ENCODE results near the gene SMAD4. TPM values are rescaled to one million over a fixed set of nuclear protein-coding genes. Genes with fewer than 3 reads are reported as not detected.
"Not testable (repeated sequence)": the region's sequence is repeated elsewhere in the genome, so short reads cannot be mapped to it uniquely, and the experiment has no call there.

Gene SMAD4
- total RNA-seq, 1 donor from 2014 or later: 47.4 TPM

DNA sequence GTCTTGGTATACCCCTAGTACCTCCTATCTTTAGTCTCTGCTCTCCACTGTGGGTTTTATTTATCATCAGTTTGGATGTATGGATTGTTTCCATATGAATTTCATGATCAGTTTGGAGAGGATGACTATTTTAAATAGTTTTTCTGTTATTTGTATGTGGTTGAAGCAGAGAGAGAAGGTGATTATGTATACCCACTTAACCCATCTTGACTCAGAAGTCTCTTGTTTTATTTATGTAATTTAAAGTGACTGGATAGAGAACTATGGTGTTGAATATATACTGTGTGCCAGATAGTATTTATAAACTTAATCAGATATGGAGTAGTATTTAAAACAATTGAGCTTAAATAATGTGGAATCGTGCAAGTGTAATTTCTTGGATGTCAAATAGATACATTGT, 39.9 kb downstream of the SMAD4 start:
- no peak for DNase-seq (ENCODE audit: low read depth in 2 of 2)

DNA sequence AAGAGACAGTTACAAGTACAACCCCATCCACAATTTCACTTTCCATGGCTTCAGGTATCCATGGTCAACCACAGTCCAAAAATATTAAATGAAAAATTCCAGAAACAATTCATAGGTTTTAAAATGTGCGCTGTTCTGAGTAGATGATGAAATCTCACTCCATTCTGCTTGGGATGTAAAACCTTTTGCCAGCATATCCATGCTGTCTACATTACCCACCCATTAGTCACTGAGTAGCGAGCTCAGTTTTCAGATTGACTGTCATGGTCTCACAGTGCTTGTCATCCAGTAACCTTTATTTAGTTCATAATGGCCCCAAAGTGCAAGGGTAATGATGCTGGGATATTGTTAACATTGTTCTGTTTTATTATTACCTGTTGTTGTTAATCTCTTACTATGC, 40.5 kb downstream of the SMAD4 start:
- DNase-seq (ENCODE audit: low read depth in 2 of 2): no peak

DNA sequence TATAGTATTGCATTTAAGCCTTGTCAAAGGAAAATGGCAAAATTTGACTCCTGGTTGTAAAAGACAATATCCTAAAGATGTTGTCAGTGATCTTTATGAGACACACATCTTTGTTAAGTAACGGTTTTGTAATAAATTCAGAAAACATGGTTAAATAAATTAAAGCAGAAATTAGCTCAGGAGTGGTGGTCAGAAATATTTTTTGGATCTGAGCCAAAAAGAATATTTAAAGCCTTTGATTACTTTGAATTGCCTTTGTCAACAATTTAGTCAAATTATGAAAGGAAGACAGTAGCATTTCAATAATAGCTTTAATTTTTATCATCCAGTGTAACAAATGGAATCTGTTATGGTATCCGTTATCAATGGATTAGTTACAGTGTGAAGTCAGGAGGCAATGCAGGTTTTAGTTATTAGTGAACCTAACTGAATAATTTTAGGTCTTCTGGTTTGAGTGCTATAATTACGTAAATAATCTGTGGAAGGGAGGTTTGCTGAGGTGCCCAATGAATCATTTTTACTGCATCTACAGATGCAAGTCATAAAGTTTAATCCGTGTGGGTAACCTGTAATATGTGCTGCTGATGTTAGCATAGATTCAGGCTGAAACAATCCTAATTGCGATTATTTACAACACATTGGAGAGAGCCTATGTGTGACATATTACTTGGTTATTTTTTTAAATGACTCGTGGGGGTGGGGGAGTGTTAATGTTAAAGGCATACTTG, 42.7 kb downstream of the SMAD4 start:
- DNase-seq (ENCODE audit: low read depth in 2 of 2): no peak

DNA sequence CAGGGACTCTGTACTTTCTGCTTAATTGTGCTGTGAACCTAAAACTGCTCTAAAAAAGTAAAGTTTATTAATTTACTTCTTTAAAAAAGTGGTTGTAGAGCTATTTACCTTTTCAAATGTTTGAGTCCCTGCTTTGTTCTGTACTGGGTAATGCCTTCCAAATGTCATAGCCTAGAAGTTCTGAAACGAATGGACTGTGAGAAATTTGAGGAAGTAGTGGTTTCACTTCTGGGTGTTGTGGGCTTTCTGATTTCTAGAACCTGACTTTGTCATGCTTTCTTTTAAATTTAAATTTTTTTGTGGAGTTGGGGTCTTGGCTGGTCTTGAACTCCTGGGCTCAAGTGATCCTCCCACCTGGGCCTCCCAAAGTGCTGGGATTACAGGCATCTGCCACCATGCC, 44.6 kb downstream of the SMAD4 start:
- no peak for DNase-seq (ENCODE audit: low read depth in 2 of 2)

DNA sequence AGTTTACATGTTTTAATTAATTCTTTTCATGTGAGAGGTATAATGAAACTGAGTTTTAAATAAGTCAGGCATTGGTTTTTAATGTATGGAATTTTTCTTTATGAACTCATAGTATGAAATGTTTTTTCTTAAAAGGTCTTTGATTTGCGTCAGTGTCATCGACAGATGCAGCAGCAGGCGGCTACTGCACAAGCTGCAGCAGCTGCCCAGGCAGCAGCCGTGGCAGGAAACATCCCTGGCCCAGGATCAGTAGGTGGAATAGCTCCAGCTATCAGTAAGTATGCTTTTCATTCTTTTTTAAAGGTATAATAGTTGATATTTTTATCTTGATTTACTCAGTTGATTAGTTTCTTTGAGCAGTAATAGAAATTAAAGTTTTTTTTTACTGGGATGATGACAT, 46.5 kb downstream of the SMAD4 start:
- DNase-seq (ENCODE audit: low read depth in 2 of 2): no peak

DNA sequence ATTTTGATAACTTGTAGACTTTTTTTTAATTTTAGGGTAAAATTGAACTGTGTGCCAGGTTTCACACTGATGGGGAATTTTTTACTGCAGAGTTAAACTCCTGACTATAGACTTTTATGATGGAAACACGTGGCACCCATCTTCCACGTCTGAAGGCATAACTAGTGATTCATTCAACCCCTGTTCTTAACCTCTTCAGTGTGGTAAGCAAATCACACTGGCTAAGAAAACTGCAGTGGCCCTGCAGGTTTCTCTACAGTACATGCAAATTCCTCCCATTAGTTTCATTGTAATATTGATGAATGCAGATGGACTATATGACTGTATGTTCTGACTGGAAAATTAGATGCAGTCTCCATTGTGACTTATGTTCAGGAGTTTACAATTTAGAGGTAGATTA, 47.2 kb downstream of the SMAD4 start:
- no peak for DNase-seq (ENCODE audit: low read depth in 2 of 2)

DNA sequence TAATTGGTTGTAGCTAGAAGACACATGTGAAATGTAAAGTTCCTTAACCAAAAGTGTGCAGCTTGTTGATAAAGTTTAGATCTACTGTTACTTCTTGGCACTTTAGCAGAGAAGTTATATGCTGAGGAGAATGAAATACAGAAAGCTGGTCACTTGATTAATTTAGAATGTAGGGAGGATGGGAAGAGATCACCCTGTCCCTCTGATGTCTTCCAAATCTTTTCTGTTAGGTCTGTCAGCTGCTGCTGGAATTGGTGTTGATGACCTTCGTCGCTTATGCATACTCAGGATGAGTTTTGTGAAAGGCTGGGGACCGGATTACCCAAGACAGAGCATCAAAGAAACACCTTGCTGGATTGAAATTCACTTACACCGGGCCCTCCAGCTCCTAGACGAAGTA, 48.0 kb downstream of the SMAD4 start:
- no peak for DNase-seq (ENCODE audit: low read depth in 2 of 2)

DNA sequence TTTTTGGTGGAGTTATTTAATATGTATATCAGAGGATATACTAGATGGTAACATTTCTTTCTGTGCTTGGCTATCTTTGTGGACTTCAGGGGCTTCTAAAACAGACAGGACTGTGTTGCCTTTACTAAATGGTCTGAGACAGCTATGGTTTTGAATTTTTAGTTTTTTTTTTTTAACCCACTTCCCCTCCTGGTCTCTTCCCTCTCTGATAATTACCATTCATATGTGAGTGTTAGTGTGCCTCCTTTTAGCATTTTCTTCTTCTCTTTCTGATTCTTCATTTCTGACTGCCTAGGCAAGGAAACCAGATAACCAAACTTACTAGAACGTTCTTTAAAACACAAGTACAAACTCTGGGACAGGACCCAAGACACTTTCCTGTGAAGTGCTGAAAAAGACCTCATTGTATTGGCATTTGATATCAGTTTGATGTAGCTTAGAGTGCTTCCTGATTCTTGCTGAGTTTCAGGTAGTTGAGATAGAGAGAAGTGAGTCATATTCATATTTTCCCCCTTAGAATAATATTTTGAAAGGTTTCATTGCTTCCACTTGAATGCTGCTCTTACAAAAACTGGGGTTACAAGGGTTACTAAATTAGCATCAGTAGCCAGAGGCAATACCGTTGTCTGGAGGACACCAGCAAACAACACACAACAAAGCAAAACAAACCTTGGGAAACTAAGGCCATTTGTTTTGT, 52.7 kb downstream of the SMAD4 start:
- peak; percentile 40 to 77 for DNase-seq (ENCODE audit: low read depth in 2 of 2)

DNA sequence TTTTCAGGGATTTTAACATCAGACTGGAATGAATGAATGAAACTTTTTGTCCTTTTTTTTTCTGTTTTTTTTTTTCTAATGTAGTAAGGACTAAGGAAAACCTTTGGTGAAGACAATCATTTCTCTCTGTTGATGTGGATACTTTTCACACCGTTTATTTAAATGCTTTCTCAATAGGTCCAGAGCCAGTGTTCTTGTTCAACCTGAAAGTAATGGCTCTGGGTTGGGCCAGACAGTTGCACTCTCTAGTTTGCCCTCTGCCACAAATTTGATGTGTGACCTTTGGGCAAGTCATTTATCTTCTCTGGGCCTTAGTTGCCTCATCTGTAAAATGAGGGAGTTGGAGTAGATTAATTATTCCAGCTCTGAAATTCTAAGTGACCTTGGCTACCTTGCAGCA, 53.4 kb downstream of the SMAD4 start:
- no peak for DNase-seq (ENCODE audit: low read depth in 2 of 2)

DNA sequence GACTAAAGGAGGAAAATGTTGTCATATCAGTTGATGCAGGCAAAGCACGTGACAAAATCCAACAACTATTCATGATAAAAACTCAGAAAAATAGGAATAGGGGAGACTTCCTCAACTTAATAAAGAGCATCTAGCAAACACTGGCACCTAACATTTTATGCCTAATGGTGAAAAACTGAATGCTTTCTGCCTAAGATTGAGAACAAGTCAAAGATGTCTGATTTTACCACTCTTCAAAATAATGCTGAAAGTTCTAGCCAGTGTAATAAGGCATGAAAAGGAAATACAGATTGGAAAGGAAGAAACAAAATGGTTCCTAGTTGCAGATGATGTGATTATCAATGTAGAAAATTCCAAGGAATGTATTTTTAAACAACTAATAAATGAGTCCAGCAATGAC, 58.4 kb downstream of the SMAD4 start:
- DNase-seq (ENCODE audit: low read depth in 2 of 2): no peak

DNA sequence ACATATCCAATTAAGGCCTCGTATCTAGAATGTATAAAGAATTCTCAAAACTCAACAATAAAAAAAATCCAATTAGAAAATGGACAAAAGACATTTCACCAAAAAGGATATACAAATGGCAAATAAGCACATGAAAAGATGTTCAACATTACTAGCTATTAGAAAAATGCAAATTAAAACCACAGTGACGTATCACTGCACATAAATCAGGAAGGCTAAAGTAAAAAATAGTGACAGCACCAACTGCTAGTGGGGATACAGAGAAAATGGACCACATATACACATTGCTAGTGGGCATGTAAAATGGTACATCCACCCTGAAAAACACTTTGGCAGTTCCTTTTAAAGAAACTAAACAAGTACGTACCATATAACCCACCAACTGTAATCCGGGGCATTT, 59.7 kb downstream of the SMAD4 start:
- no peak for DNase-seq (ENCODE audit: low read depth in 2 of 2)

DNA sequence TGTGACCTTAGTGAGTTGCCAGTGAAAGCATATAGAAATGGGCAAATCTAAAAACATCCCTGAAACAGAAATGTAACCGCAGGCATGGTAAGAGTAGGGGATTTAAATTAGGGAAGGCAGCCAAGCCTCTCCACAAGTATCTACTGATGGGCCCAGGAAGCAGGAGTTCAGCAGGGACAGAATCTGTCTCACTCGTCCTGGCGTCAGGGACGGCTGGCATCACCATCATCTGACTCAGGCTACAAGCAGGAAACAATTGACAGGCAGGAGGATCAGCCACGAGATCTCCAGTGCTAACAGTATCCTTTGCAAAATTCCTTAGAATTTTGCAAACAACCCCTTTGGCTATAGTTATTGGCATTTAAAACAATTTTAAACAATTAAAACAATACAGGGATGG, 61.3 kb downstream of the SMAD4 start:
- no peak for DNase-seq (ENCODE audit: low read depth in 2 of 2)

DNA sequence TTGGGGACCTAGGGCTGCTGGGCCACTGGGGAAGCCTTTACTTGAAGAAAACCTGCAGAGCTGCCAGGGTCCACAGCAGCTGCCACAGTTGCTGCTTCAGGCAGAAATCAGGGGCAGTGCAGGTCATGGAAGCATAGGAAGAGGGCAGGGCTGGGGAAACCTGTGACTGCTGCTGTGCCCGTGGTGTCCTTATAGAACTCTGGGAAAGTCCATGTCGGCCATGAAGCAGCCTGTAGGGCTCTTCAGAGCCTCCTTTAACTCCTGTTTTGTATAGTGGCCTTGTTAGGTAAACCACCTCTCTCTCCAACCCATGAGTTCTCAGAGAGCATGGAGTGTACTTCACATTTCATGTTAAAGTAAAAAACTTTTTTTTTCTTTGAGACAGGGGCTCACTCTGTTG, 62.1 kb downstream of the SMAD4 start:
- DNase-seq (ENCODE audit: low read depth in 2 of 2): no peak

DNA sequence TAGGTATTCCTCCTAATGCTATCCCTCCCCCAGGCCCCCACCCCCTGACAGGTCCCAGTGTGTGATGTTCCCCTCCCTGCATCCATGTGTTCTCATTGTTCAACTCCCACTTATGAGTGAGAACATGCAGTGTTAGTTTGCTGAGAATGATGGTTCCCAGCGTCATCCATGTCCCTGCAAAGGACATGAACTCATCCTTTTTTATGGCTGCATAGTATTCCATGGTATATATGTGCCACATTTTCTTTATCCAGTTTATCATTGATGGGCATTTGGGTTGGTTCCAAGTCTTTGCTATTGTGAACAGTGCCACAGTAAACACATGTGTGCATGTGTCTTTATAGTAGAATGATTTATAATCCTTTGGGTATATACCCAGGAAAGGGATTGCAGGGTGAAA, 63.0 kb downstream of the SMAD4 start:
- DNase-seq (ENCODE audit: low read depth in 2 of 2): not testable (repeated sequence)

DNA sequence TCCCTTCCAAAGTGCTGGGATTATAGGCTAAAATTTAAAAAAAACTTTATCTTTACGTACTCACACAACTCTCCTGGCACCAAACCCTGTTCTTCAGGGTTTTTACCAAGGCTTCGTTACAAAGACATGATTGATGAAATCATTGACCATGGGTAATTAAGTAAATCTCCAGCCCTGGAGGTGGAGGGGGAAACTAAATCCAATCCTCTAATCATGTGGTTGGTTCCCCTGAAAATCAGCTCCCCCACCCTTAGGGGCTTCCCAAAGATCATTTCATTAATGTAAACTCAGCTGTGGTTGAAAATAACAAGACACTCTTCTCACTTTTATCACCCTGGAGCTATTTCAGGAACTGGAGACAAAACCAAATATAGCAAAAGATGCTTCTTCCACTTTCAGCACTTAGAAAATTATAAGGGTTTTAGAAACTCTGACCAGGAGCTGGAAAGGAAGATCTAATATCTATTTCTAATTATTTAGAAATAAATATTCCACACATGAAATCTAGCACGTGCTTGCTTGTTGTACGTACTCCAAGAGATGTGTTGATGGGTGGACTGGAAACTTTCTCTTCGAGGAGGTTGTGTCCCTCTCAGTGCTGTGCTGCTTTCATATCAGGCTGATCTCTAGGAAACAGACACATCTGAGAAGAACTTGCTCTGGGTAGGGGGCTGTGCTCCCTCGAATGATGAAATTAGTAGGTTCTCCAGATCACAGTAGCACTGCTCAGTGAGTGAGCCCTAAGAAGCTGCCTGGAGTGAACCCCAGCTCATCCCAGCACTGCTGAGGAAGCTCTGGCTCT, 67.2 kb downstream of the SMAD4 start:
- DNase-seq (ENCODE audit: low read depth in 2 of 2): no peak

DNA sequence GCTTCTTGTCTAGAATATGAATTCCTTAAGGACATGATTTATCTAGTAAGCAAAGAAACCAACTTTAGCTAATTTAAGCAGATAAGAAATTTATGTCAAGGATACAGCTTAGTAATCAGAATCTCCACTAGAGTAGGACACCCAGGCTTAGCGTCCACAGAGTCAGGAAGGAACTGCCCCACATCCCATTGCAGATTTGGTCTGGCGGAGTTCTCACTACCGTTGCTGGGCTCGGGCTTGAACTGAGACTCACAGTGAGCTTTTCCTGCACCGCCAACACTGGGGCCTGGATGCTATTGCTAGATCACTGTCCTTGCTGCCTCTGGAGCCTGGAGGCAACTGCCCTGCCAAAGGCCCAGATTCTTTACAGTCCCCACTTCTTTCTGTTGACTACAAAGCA, 68.1 kb downstream of the SMAD4 start:
- DNase-seq (ENCODE audit: low read depth in 2 of 2): no peak

DNA sequence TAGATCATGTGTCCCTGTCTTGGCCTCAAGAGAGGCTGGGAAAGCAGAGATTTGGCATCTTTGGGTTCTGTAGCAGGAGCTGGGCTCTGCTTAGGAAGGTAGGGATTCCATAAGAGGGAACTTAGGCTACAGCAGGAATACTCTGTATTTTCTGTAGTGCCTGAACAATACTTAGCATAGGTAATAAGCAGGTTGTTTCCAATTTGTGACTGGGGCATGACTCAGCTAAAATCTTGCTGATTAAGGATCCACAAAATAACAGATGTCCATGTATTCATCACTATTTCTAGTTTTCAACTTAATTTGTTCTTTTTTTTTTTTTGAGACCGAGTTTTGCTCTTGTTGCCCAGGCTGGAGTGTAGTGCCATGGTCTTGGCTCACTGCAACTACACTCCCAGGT, 68.5 kb downstream of the SMAD4 start:
- DNase-seq (ENCODE audit: low read depth in 2 of 2): no peak

DNA sequence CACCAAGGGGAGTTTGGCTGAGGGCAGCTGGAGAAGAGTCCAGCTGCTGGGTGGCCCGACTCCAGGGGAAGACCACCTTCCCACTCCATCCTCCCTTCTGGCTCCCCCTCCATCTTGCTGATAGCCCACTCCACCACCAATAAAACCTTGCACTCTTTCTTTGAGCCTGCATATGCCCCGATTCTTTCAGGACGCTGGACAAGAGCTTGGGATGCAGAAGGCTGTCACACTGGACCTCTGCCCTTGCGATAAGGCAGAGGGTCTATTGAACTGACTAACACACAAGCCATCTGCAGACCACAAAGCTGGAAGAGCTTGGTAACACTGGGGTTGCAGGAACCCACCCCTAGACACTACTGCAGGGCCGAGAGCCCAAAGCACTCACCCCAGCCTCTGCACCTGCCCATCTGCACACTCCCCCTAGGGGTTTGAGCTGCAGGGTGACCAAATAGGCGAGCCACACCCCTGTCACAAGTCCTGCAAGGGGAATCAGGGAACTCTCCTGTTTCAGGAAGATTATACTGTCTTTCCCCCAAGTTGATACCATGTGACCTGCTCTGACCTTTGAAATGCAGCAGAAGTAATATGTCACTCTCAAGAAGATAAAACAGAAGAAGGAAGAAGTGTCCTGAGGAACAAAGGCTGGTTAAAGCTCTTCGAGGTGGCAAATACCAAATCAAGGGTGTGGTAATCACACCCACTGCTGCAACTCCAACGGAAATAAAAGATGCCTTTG, 70.5 kb downstream of the SMAD4 start:
- DNase-seq (ENCODE audit: low read depth in 2 of 2): no peak

DNA sequence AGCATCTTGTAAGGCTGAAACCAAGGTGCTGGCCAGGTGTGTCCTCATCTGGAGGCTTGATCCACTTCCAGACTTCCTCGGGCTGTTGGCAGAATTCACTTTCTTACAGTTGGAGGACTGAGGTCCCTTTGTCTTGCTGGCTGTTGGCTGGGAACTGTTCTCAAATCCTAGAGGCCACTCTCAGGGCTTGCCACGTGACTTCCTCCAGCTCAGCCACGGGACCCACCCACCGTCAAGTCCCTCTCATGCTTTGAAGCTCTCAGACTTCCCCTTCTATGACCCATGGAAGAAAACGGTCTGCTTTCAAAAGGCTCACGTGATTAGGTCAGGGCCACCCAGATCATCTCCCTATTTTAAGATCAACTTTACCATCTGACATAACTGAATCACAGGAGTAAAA, 77.1 kb downstream of the SMAD4 start:
- DNase-seq (ENCODE audit: low read depth in 2 of 2): no peak

DNA sequence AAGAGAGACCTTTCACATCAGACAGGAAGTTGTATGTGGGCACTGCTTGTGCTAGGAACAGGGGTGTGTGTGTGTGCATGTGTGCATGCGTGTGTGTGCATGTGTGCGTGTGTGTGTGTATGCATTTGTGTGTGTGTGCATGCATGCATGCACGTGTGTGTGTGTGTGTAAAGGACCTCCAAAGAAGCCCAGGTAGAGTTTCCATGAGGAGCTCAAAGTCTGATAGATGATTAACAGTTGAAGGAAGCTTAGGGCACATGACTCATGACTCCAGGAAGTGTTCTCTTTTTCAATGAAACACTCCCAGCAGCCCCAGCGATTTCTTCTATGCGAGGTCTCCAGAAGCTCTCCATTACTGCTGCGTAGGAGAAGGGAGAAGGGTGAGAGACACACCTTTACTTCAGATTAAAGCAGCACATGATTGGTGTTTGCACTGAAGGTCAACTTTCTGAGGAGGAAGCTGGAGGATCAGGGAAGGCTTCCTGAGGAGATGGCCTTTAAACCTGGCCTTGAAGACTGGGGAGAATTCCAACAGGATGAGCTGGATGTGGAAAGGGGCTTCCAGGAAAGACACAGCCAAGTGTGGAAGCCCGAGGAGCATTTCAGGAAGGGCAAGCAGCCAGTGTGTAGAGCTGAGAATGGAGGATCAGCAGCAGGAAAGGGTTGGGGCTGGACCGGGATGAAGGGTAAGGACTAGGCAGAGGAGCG, 77.7 kb downstream of the SMAD4 start:
- peak in 1 of 2 donors; percentile 17 for DNase-seq (ENCODE audit: low read depth in 2 of 2)

DNA sequence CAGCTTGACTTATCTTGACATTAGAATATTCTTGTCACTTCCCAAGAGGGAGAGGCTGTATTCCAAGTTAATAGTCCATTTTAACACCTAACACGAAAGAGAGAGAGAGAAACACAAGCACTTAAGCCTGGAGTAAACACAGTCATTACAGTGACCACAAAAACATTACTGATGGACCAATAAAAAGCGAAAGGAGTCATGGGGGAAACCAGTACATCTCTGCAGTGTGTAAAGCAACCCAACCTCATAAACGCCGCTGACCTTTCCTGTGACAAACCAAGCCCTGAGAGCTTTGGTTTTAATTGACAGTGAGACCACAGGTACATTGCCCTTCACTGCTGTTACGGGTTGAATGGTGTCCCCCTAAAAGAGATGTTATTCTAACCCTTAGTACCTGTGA, 78.3 kb downstream of the SMAD4 start:
- no peak for DNase-seq (ENCODE audit: low read depth in 2 of 2)

Measured in dermis microvascular lymphatic vessel endothelial cell (primary cell).